Superior temporal gyrus (tissue), 1 donor: ENCODE data around the gene PPP1R17.

Source experiments
- DNase-seq: peaks from one replicate; pipeline ENCODE4 v3.0.0-alpha.2; 2016; ENCODE audit errors: extremely low spot score

Gene PPP1R17

GRCh38 chr7:31687024-31687748 is at the start of gene PPP1R17:
PPP1R17 (plus strand) TSS chr7:31687215; CDS start chr7:31692442, 5,227 bp downstream.
- DNase-seq: peak; percentile 35

GRCh38 chr7:31640381-31640780 is 46.6 kb upstream of the PPP1R17 start:
- no peak for DNase-seq

- no peak for DNase-seq
These were observed 44.3 kb upstream of the PPP1R17 start for GRCh38 chr7:31642681-31643115.

GRCh38 chr7:31646942-31647341 is 40.1 kb upstream of the PPP1R17 start:
- no peak for DNase-seq

DNA sequence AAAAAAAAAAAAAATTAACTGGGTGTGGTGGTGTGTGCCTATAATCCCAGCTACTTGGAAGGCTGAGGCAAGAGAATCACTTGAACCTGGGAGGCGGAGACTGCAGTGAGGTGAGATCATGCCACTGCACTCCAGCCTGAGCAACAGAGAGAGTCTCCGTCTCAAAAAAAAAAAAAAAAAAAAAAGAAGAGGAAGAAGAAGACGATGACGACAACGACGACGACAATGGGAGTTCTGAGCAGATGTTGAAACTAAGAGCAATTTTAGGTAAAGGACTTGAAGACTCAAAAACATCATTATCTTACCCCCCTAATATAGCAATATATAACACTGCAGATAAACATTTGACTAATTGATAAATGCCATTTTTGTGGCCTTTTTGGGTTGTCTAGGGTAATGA is 39.5 kb upstream of the PPP1R17 start:
- DNase-seq: no peak

DNA sequence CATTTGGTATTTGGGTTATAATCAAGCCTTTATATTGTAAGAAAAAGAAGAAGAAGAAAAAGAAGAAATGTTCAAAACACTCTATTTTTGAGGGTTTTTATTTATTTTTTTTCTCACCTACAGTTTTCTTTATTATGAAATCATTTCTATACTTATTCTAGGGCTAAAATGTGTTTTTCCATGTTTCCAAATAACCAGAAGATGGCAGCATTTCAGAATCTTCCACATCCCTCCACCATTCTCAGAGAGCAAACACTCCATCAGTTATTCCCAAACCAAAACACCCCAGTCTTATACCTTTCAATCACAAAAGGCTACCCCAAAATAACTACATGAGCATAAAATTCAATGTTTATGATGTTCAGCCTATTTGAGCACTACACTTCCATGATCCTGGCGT is 38.7 kb upstream of the PPP1R17 start:
- peak; percentile 67 for DNase-seq

- DNase-seq: no peak
These were observed 38.1 kb upstream of the PPP1R17 start for GRCh38 chr7:31648880-31649279.

GRCh38 chr7:31651234-31652062 is 35.6 kb upstream of the PPP1R17 start:
- no peak for DNase-seq

GRCh38 chr7:31652063-31652326 is 35.0 kb upstream of the PPP1R17 start:
- no peak for DNase-seq

- no peak for DNase-seq
These were observed 23.9 kb upstream of the PPP1R17 start for GRCh38 chr7:31663072-31663471.

DNA sequence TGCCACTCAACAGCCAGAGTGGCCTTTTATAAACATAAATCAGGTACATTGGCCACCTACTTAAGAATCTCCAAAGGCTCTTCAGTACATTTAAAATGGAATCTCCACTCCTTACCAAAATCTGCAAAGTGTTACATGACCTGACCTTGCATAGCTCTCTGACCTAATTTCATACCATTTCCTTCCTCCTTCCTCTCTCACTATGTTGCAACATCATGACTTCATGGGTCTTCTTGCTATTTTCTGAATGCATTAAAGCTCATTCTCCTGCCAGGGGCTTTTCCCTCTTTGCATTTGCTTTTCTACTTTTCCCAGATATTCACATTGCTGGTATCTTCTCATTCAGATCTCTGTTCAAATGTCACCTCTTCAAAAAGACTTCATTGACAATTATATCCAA is 22.1 kb upstream of the PPP1R17 start:
- DNase-seq: no peak

GRCh38 chr7:31665546-31665945 is 21.5 kb upstream of the PPP1R17 start:
- no peak for DNase-seq

- no peak for DNase-seq
These were observed 17.6 kb upstream of the PPP1R17 start for GRCh38 chr7:31669461-31669860.

DNA sequence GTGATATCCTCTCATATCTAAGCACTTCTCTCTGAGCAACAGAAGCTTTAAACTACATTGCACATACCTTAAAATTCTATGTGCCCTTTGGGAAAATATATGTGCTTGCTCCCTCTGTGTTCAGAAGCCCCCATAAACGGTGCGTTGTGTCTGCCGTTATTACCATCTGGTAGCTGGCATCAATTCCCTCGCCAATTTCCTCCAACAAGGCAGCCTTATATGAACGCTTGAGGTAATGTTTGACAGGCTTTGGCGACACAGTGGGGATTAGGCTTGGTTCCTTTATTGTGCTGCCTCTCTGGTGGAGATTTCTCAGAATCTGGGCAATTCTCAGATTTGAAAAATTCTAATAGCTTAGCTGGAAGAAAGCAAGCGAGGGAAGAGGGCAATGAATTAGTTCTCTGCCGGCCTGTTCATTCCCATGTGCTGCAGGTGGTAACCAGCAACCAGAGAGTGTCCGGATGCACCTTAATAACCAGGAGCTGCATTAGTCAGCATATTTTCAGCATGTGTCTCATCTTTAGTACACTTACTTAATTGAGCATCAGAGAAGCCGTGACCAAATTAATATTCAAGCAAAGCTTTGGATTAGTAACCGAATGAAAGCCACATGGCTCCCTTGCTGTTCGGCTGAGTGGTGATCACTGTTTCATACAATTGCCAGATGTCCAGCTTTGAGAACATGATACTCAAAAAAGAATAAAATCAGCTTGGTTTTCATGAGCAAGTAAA is 7.3 kb upstream of the PPP1R17 start:
- no peak for DNase-seq

GRCh38 chr7:31683445-31684225 is 3.4 kb upstream of the PPP1R17 start:
- no peak for DNase-seq

DNA sequence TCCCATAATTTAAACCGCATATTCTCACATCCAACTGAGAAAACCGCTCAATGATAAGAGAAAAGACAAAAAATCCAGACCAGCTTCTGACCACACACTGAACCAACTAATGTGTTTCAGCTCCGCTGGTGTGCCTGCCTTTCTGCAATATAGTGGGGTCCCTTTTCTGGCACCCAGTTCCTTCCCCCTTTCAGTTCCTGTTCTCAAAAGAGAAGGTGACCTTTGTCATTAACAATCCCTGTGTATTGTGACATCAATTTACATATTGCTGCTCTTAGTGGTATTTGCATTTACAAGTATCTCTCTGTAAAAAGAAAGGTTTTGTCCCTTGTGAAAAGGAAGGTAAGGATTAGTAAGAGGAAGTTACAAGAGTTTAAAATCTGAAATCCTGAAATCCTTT is 1.4 kb downstream of the PPP1R17 start:
- DNase-seq: no peak

DNA sequence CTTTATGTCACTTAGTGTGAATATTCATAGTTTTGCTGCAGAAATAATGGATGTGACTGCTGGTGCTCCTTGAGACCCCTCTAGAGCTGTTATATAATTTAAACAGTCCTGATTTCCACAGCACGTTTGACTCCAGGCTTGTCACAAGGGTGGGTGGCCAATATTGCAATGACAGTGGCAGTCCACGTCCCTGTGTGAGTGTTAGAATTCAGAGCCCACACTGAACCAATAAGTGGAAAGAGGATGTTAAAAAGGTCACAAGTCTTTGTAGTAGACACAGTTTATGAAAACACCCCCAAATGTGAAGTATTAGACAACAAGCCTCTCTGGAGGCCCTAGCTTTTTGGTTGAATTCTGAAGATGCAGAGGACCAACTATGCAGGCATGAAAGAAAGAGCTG is 2.0 kb downstream of the PPP1R17 start:
- DNase-seq: no peak

DNA sequence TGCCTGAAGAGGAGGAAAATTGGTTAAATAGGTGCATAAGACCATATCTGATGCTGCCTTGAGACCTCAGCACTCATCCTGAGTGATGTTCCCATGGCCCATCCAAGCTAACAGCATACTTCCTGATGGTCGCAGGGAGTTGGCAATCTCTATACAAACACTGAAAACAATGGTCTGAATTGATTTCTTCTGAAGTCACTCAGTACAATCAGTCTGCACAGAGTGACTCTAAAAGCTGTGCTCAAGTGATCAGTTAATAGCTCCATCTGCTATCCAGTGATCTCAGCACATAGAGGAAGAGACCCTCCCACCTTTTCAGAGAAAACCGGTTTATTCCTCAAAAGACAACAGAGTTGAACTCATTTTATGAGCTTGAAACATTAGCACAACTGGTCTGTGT is 3.9 kb downstream of the PPP1R17 start:
- no peak for DNase-seq

- DNase-seq: no peak
These were observed 5.4 kb downstream of the PPP1R17 start for GRCh38 chr7:31692451-31692850.

GRCh38 chr7:31692871-31693270 is 5.9 kb downstream of the PPP1R17 start:
- no peak for DNase-seq

DNA sequence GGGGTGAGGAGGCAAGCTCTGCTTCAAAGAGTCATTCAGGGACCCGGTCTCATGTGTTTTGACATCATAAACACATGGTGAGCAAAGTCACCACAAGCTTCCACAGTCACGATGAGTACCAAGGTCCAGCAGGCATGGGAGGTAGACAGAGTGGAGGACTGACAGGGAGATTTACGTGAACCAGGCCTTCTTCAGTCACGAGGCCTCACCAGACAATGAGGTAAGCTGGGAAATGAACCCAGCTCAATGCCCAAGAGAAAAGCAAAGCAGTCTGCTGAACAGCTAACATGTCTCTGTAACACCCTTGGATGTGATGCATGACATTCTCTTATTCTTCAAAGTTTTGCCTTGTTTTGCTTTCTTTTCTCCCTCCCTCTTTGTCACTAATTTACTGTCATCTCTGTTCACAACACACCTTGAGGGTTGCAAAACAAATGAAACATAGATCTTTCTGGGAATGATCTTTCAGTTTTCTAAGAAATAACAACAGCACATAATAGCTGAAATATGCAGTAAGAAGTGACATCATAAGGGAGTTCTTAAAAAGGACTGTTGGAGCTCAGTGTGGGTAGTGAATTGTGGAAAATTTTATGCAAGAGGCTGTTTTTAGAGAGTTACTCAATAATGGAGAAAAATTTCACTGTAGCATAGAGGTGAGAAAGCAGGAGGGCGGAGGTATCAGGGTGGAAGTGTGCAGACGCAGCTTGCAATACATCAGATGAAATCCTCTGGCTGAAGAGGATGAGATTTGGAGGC is 9.0 kb downstream of the PPP1R17 start:
- peak; percentile 59 for DNase-seq
